T-helper 2 cell treated with Interferon-gamma antibody and Interleukin-4, amounts not matched to agents 5 μg/mL and 100 μg/mL, for 36 hours (primary cell): ENCODE measurements around the gene YIF1A.
A peak's percentile ranks its signal among the peaks of the same experiment; 100 is the strongest.
"Not testable (repeated sequence)": the region's sequence is repeated elsewhere in the genome, so short reads cannot be mapped to it uniquely, and the experiment has no call there.

Experiments used
- DNase-seq: peaks from one replicate; pipeline ENCODE4 v3.0.0; 2021; ENCODE audit warnings: low spot score
- H3K27ac Mint-ChIP-seq: one replicate; pipeline ENCODE4 v1.8.0; 2021; ENCODE audit warnings: mild to moderate bottlenecking, mixed read lengths
- H3K27me3 Mint-ChIP-seq: one replicate; pipeline ENCODE4 v1.8.0; 2021; ENCODE audit warnings: low read depth, mixed read lengths
- H3K36me3 Mint-ChIP-seq: one replicate; pipeline ENCODE4 v1.8.0; 2021; ENCODE audit warnings: low read depth, mixed read lengths
- H3K4me1 Mint-ChIP-seq: one replicate; pipeline ENCODE4 v1.8.0; 2021; ENCODE audit warnings: low read depth, mixed read lengths
- H3K4me3 Mint-ChIP-seq: one replicate; pipeline ENCODE4 v1.8.0; 2022; ENCODE audit warnings: mild to moderate bottlenecking, moderate library complexity, mixed read lengths
- H3K9me3 Mint-ChIP-seq: one replicate; pipeline ENCODE4 v1.8.0; 2021; ENCODE audit warnings: mixed read lengths

The YIF1A gene

DNA sequence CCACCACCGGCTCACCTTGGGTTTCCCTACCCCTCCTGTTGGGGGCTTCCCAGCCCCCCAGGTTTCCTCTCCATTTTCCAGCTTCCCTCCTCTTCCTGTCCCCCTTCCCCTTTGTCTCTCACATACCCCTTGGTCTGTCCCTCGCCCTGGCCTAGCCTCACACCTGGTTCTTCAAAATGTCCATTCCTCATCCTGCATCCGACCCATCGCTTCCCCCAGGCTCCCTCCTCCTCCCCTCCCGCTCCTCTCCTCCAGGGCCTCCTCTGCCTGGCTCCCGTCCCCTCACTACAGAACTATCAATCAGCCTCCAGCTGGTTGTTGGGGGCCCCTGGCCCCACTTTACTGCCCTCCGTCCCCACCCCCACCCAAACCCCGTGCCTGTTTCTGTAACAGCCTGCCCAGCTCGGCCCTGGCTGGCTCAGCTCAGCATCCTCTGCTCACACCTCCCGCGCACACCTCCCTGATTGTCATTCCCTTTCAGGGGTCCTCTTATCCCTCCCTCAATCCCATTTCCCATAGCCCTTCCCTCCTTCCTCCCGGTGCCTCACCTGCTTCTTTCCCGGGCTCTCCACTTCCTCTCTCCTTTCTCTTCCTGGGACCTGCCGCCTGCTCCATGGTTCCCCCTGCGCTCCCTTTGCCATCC lies 9.7 kb downstream of the YIF1A start:
- H3K9me3 Mint-ChIP-seq, result no peaks in the 10 kb centered on the region
- H3K27me3 Mint-ChIP-seq, result peaks cover 10% of the 10 kb centered on the region
- H3K4me3 Mint-ChIP-seq, result peak overlapping the region; percentile 56
- peaks cover 9% of the 10 kb centered on the region for H3K4me1 Mint-ChIP-seq
- peaks cover 6% of the 10 kb centered on the region for H3K36me3 Mint-ChIP-seq
- peak overlapping the region; percentile 61 for H3K27ac Mint-ChIP-seq
- no peak for DNase-seq

DNA sequence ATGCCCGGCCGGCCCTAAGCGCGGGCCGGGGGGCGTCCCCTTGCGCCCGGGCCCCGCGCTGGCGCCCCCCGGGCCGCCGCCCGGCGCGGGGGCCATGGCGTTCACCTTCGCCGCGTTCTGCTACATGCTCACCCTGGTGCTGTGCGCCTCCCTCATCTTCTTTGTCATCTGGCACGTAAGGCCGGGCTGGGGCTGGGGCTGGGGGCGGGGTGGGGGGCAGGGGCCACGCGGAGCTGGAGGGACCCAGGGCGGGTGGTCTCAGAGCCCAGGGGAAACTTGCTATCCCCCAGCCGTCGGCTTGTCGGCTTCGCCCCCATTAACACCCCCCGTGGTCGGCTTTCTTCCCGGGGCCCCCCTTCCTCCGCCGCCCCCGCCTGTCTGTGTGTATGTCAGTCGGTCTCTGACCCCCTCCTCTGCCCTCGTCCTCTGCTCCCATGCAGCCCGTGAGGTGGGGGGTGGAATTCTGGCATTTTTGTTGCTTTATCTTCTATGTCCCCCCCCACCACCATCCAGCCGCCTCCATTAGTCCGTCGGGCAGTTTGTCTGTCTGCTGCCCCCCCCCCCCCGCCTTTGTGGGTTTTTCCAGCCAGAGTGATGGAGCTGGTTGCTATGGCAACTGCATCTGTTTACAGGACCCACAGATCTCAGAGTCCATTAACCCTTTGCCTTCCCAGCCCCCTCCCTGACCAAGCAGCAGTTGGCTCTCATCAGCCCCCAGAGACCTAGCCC lies 10.4 kb downstream of the YIF1A start:
- peaks cover 10% of the 10 kb centered on the region for H3K36me3 Mint-ChIP-seq
- H3K9me3 Mint-ChIP-seq, result no peaks in the 10 kb centered on the region
- DNase-seq, result no peak
- no peak overlapping the region for H3K27ac Mint-ChIP-seq
- peak overlapping the region; percentile 56 for H3K4me3 Mint-ChIP-seq
- H3K4me1 Mint-ChIP-seq, result peaks cover 9% of the 10 kb centered on the region
- H3K27me3 Mint-ChIP-seq, result peaks cover 10% of the 10 kb centered on the region

- peaks cover 10% of the 10 kb centered on the region for H3K27me3 Mint-ChIP-seq
- DNase-seq, result peak; percentile 39
- peak within 1 kb of the TSS; percentile 49 for H3K27ac Mint-ChIP-seq
- no peaks in the 10 kb centered on the region for H3K9me3 Mint-ChIP-seq
- peak within 1 kb of the TSS; percentile 56 for H3K4me3 Mint-ChIP-seq
- H3K36me3 Mint-ChIP-seq, result peaks cover 17% of the 10 kb centered on the region
- H3K4me1 Mint-ChIP-seq, result peaks cover 9% of the 10 kb centered on the region
Observed at GRCh38 chr11:66277471-66278362, 11.2 kb downstream of the YIF1A start, which contains the start of gene CNIH2. TSS of gene CNIH2 (plus strand) at chr11:66278175. CDS start at chr11:66278457, 282 bp downstream.

DNA sequence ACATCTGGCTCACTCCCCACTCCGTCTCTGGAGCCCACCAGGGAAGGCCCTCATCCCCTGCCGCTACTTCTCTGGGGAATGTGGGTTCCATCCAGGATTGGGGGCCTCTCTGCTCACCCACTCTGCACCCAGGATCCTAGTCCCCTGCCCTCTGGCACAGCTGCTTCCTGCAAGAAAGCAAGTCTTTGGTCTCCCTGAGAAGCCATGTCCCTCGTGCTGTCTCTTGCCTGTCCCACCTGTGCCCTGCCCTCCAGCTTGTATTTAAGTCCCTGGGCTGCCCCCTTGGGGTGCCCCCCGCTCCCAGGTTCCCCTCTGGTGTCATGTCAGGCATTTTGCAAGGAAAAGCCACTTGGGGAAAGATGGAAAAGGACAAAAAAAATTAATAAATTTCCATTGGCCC lies 11.9 kb downstream of the YIF1A start:
- Mint-ChIP-seq H3K27me3 (peaks cover 10% of the 10 kb centered on the region), H3K36me3 (peaks cover 23% of the 10 kb centered on the region)
- not testable (repeated sequence) for H3K4me3 Mint-ChIP-seq, H3K4me1 Mint-ChIP-seq, DNase-seq, H3K27ac Mint-ChIP-seq, H3K9me3 Mint-ChIP-seq

DNA sequence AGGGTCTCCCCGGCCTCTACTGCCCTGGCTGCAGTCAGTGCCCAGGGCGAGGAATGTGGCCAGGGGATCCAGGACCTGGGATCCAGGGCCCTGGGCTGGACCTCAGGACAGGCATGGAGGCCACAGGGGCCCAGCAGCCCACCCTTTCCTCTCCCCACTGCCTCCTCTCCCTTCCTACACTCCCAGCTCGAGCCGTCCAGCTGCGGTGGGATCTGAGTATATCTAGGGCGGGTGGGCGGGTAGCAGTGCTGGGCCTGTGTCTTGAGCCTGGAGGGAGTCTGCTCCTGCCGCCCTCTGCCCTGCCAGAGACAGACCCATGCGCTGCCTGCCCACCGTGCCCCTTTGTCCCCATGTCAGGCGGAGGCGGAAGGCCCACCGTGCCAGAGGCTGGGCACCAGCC lies 12.3 kb downstream of the YIF1A start:
- not testable (repeated sequence) for H3K4me3 Mint-ChIP-seq, DNase-seq, H3K9me3 Mint-ChIP-seq, H3K4me1 Mint-ChIP-seq, H3K27ac Mint-ChIP-seq
- peaks cover 10% of the 10 kb centered on the region for H3K27me3 Mint-ChIP-seq
- H3K36me3 Mint-ChIP-seq, result peaks cover 28% of the 10 kb centered on the region

DNA sequence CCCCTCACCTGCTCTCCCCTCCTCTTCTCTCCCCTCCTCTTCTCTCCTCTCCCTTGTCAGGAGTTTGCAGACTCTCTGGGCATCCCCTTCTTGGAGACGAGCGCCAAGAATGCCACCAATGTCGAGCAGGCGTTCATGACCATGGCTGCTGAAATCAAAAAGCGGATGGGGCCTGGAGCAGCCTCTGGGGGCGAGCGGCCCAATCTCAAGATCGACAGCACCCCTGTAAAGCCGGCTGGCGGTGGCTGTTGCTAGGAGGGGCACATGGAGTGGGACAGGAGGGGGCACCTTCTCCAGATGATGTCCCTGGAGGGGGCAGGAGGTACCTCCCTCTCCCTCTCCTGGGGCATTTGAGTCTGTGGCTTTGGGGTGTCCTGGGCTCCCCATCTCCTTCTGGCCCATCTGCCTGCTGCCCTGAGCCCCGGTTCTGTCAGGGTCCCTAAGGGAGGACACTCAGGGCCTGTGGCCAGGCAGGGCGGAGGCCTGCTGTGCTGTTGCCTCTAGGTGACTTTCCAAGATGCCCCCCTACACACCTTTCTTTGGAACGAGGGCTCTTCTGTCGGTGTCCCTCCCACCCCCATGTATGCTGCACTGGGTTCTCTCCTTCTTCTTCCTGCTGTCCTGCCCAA lies 12.8 kb downstream of the YIF1A start:
- H3K36me3 Mint-ChIP-seq, result peaks cover 28% of the 10 kb centered on the region

DNA sequence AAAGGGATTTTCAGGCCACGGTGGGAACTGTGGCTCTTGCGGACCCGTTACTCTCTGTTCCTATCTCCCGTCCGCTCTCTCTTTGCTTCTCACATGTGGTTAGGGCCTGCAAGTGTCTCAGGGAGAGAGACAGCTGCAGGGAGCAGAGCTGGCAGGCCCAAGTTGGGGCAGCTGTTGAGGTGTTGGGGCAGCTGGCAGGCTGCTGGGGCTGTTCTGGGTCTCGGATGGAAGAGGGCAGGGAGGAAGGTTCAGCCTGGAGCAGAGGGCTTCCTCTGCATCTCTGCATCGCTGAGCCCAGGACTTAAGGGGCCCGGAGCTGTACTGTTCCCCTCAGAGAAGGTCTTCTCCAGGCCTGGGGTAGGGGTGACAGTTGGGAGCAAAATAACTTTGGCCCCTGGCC lies 13.5 kb downstream of the YIF1A start:
- Mint-ChIP-seq H3K4me3 (no peak overlapping the region), H3K27ac (no peak overlapping the region), H3K27me3 (peaks cover 7% of the 10 kb centered on the region), H3K4me1 (peaks cover 9% of the 10 kb centered on the region), H3K36me3 (peaks cover 32% of the 10 kb centered on the region), H3K9me3 (no peaks in the 10 kb centered on the region)
- DNase-seq, result no peak

More for the DNA sequence above, 12.8 kb downstream of the YIF1A start:
- Mint-ChIP-seq H3K4me3 (no peak overlapping the region), H3K4me1 (peaks cover 7% of the 10 kb centered on the region), H3K27ac (no peak overlapping the region), H3K27me3 (peaks cover 9% of the 10 kb centered on the region), H3K9me3 (no peaks in the 10 kb centered on the region)
- no peak for DNase-seq

DNA sequence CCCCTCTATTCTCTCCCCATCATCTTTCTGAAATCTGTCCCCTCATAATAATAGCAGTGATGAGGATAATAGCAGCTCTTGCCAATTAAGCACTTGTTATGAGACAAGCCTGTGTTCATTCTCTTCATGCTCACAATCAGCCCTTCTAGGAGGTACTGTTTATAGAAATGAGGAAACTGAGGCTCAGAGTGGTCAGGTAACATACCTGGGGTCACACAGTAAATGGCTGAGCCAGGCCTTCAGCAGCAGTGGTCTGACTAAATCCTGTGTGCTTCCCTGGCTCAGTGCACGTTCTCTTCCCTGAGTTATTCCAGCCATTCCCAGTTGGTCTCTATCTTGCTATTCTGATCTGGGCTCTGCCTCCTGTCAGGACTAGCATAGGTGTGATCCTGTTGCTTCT lies 14.7 kb downstream of the YIF1A start:
- H3K27me3 Mint-ChIP-seq, result peaks cover 2% of the 10 kb centered on the region
- H3K4me1 Mint-ChIP-seq, result peaks cover 18% of the 10 kb centered on the region
- H3K4me3 Mint-ChIP-seq, result no peak overlapping the region
- H3K9me3 Mint-ChIP-seq, result no peaks in the 10 kb centered on the region
- no peak overlapping the region for H3K27ac Mint-ChIP-seq
- no peak for DNase-seq
- H3K36me3 Mint-ChIP-seq, result peaks cover 36% of the 10 kb centered on the region

DNA sequence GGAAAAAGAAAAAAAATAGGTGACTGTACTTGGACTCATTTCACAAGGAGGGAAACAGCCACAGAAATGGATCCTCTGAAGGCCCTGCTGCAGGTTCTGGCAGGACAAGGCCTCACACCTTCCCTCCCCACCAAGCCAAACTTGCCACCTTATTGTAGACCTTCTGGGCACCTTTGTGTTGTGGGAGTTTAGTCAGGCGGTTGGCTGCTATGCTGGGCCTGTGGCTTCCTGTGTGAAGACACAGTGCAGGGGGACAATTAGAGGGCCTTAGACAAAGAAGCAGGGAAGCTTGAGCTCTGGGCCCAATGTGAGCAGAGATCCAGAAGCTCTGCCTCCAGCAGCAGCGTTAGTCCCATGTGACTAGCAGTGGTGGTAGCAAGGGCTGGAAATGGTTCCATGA lies 16.3 kb downstream of the YIF1A start:
- H3K4me1 Mint-ChIP-seq, result peaks cover 23% of the 10 kb centered on the region

DNA sequence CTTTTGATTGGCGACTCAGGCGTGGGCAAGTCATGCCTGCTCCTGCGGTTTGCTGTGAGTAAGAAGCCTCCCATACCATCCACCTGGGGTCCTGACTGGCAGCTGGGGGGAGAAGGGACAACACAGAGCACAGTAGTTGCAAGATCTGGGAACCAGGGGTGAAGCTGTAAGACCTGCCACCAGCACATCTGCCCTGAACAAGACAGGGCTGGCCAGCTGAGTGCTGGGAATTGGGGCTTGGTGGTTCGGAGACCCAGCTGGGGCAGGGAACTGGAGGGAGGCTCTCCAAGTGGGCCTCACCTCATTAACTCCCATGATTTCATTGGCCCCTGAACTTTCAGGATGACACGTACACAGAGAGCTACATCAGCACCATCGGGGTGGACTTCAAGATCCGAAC lies 17.1 kb downstream of the YIF1A start:
- H3K9me3 Mint-ChIP-seq, result no peaks in the 10 kb centered on the region
- peak overlapping the region; percentile 24 for H3K4me3 Mint-ChIP-seq
- H3K27ac Mint-ChIP-seq, result no peak overlapping the region
- H3K27me3 Mint-ChIP-seq, result no peaks in the 10 kb centered on the region
- peaks cover 42% of the 10 kb centered on the region for H3K36me3 Mint-ChIP-seq
- no peak for DNase-seq
- peaks cover 24% of the 10 kb centered on the region for H3K4me1 Mint-ChIP-seq

More for the DNA sequence above, 16.3 kb downstream of the YIF1A start:
- Mint-ChIP-seq H3K36me3 (peaks cover 37% of the 10 kb centered on the region), H3K27me3 (no peaks in the 10 kb centered on the region), H3K9me3 (no peaks in the 10 kb centered on the region), H3K4me3 (no peak overlapping the region), H3K27ac (no peak overlapping the region)
- no peak for DNase-seq

DNA sequence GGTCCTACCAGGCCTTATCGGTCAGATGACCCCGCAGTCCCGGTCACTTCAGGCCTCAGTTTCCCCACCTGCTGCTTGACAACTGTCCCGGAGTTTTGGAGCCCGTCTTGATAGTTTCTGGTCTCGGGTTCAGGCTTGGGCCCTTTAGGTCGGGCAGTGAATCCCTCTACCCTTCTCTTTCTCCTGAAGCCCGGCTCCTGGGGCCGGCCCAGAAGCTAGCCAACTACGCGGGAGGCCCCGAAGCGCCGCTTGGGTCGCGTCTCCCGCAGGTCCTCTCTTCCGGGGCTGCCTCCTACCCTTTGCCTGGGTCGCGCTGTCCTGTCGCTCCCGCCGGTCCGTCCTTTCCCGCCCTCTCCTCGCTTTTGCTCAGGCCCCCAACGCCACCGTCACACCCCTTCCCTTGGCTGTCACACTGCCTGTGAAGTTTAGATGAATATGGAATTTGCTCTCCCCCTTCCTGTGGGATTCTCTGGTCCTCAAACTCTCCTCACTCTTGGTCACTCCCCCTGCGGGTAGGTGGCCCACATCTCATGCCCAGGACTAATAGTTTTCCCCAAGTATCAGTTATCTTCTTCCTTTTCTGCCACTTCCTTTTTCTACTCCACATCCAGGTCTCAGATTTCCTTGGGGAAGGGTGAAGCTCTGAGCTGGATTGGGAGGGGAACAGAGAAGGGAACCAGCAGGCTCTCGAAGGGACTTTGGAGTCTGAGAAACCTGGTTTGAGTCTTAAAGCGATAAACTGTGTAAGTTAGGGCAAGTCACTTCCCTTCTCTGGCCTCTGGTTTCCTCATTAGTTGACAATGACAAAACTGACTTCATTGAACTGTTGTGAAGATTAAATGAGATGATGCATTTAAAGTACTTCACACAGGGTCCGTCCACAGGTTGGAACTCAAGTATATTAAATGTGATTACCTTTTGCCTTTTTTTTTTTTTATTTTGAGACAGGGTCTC lies 19.7 kb downstream of the YIF1A start:
- Mint-ChIP-seq H3K9me3 (no peaks in the 10 kb centered on the region), H3K36me3 (peaks cover 38% of the 10 kb centered on the region), H3K4me3 (peak overlapping the region; percentile 99), H3K4me1 (peaks cover 26% of the 10 kb centered on the region), H3K27me3 (no peaks in the 10 kb centered on the region), H3K27ac (peak overlapping the region; percentile 96)
- no peak for DNase-seq

DNA sequence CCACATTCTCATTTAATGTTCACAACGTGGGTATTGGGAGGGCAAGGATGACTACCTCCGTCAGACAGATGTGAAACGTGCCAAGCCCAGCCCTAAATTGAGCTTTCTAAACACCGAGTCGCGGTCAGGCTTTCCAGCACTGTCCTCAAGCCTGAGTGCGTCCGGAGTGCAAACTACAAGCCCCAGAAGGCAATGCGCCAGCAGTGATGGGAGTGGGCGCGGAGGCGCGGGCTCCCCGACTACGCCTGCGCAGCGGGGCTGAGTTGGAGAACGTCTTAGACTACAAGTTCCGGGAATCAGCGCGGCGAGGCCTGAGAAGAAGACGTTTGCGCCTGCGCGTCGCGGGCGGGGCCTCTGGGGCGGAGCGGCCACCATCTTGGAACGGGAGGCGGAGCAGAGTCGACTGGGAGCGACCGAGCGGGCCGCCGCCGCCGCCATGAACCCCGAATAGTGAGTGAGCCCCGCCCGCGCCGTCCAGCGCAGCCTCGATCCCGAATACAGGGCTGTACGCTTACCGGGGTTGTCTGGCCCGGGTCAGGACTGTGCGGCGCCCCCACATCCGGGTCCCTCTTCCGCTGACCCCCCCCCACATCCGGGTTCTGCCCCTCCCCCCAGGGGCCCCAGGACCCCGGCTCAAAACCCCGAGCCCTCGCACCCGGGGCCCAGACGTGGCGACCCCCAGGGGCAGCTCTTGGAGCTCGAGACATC lies 20.5 kb downstream of the YIF1A start, which contains the start of gene RAB1B:
TSS of gene RAB1B (plus strand) at position 396 of the 708 bp plus-strand sequence. CDS start at position 437, 41 bp downstream.
- Mint-ChIP-seq H3K36me3 (peaks cover 36% of the 10 kb centered on the region), H3K9me3 (no peaks in the 10 kb centered on the region), H3K27ac (peak within 1 kb of the TSS; percentile 96), H3K4me3 (peak within 1 kb of the TSS; percentile 99), H3K27me3 (no peaks in the 10 kb centered on the region), H3K4me1 (peaks cover 26% of the 10 kb centered on the region)
- peak; percentile 100 for DNase-seq
